GM18951 (cell line): ENCODE data around the gene MAG.

Source experiments
- POLR2A ChIP-seq: IDR thresholded peaks from 4 replicates; pipeline ENCODE4 v1.6.1; 2011; ENCODE audit warnings: mild to moderate bottlenecking; ENCODE audit not compliant: insufficient read length, insufficient read depth; ENCODE audit errors: extremely low read depth
- in situ Hi-C: fragments of 300-500 bp; cut with MboI; formaldehyde crosslinking; loops from one replicate; pipeline ENCODE4 v1.12.0; 2022; ENCODE audit warnings: low sequenced_read_pairs, mixed read lengths, inconsistent platforms; ENCODE audit not compliant: unreplicated experiment

Gene MAG

DNA sequence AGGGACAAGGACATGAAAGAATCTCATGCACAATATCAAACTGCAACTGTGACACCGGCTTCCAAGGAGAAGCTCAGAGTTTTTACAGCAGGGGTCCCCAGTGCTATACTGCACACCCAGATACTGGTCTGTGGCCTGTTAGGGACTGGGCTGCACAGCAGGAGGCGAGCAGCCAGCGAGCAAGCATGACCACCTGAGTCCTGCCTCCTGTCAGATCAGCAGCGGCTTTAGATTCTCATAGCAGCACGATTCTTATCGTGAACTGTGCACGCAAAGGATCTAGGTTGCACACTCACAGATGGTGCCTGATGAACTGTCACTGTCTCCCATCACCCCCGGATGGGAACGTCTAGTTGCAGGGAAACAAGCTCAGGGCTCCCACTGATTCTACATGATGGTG is 23.9 kb downstream of the MAG start:
- no peak for TF ChIP-seq POLR2A
- in situ Hi-C loops = no loop called here

DNA sequence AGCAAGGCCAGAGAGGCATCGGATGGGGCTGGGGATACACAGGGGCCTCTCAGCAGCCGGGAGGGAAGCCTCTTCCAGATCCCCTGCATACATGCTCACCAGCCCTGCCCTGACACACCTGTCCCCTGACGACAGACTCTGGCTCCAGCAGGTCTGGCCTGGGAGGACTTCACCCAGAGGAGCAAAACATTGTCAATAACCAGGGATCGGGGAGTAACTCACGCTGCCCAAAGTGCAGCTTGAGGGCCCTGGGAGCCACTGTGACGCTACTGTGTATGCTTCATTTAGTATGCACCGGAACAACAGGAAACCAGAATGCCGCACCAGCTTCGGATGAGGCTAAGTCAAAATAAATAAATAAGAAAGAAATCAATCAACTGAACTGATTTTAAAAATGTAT is 24.6 kb downstream of the MAG start:
- in situ Hi-C loops = no loop called here
- TF ChIP-seq POLR2A = no peak

DNA sequence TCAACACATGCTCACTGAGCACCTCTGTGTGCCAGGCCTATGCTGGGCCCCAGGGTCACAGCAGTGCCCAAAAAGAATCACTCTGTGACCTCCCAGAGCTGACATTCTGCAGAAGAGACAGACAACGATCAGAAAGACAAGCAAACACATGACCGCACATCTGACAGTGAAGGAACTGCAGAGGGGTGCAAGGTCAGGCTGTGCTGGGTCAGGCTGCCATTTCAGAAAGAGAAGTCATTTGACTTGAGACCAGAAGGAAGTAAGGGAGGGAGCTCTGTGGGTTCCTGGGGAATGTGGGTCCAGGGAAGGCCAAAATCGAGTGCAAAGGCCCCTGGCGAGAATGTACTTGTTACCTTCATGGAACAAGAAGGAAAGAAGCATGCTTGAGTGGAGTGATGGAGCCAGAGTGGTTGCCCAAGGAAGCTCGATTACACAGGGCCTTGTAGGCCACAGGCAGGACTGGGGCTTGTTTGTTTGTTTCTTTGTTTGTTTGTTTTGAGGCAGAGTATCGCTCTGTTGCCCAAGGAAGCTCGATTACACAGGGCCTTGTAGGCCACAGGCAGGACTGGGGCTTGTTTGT is 25.6 kb downstream of the MAG start:
- no peak for TF ChIP-seq POLR2A
- in situ Hi-C loops = no loop called here

DNA sequence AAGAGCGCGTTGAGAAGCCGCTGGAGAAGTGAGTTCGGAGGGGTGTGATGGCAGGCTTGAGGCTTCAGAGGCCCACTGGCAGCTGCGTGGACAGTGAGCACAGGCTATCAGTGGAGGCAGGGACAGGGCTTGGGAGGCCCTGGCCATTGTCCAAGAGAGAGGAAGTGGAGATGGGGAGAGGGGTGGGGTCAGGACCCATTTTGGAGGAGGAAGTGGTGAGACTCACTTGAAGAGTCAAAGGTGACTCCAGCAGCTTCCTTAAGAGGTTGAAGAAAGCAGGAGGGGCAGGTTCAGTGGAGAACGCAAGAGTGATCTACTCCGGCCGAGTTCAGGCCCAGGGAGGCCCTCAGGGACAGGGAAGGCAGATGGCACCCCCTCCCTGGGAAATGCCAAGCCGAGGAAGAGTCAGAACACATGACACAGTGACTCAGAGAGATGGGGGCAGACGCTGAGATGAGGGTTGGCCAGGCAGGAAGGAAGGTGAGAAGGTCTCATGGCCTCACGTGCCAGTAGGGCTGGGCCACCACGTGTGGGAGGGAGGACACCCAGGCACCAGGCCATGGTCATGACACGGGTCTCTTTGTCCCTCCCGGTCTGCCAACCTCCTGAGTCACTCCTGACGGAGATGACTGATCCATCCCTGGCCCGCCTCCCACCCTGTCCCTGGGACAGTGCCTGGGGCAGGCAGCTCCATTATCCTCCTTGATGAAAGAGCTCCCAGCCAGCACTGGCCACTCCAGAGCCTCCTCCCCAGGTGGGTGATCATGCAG is 26.9 kb downstream of the MAG start:
- no peak for TF ChIP-seq POLR2A
- in situ Hi-C loops = no loop called here

DNA sequence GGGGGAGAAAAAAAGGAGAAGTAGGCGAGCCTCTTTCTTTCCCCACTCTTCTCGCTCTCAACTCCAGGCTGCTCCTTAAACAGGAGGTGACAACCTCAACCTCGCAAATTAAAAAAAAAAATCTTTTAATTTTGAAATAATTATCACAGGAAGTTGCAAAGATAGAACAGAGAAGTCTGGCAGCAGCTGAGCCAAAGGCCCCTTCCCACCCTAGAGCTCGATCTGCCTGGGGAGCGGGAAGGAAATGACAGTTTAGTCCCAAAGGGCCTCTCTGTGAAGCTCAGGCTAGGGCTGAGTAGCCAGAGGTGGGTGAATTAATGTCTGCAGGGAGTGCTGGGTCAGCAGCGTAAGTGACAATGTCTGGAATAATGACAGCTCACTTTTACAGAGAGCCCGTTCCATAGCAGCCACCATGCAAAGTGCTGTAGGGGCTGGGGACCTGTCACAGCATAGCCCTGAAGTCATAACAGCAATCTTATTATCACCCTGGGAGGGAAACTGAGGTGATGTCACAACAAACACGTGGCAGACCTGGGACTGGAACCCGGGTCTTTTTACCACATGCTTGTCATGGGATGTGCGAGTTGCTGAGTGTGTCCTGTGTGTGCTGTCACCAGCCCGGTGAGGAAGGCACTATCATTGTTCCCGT is 28.2 kb downstream of the MAG start:
- in situ Hi-C loops = no loop called here
- TF ChIP-seq POLR2A = no peak

DNA sequence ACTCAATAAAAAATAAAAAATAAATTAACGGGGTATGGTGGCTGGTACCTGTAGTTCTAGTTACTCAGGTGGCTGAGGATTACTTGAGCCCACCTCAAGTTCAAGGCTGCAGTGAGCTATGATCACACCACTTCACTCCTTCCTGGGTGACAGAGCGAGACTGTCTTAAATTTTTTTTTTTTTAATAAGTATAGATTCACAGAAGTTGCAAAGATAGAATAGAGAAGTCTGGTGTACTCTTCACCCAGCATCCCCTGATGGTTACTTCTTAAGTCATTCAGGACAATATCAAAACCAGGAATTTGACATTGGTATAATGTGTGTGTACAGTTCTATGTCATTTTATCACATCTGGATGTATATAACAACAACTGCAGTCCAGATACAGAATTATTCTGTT is 29.3 kb downstream of the MAG start:
- TF ChIP-seq POLR2A = no peak
- in situ Hi-C loops = no loop called here

DNA sequence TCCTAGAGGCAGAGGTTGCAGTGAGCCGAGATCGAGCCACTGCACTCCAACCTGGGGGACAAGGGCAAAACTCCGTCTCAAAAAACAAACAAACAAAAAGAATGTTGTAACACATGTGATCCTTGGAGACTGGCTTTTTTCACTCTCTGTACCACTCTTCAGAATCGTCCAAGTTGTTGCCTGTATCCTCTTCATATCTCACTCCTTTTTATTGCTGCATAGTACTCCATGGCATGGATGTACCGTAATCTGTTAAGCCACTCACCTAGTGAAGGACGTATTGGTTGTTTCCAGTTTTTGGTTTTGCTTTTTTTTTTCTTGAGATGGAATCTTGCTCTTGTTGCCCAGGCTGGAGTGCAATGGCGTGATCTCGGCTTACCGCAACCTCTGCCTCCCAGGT is 30.1 kb downstream of the MAG start:
- no peak for TF ChIP-seq POLR2A
- in situ Hi-C loops = no loop called here

DNA sequence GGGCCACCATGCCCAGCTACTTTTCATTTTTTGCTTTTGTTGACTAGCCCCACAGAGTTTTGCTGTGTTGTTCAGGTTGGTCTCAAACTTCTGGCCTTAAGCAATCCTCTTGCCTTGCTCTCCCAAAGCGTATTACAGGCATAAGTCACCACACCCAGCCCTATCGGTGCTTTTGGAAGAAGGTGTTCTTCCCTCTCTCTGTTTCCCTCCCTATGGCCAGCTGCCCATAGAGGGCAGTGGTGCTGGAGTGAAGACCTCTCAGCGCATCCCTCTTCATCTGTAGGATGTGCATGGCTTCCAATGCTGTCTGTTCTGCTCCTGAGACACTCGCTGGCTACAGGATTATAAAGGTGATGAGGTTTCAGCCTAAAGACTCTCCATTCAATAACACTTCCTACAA is 35.7 kb downstream of the MAG start:
- in situ Hi-C loops = no loop called here
- TF ChIP-seq POLR2A = no peak

DNA sequence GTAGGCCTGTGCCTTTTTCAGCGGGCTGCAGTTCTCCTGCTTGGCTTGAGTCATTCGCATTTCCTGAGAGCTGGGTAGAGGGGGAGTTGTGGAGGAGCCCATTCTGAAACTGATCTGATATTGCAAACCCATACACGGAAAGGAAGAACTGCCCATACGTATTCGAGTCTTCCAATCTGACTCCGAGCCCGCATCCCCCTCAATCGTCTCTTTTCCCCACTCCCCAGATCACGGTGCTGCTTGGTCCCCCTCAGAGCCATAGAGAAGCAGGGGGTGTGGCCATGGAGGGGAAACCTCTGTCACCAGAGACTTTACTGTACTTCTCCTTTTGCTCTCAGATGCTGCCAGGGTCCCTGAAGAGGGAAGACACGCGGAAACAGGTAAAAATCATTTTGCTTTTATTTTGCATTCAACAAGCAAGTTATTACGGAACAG is 36.9 kb downstream of the MAG start, which contains the start of gene CD22:
Gene CD22, plus strand, starts transcription at position 337 of the 435 bp plus-strand sequence. CDS start 2,854 bp downstream, outside the sequence.
- TF ChIP-seq POLR2A = peak; percentile 78

DNA sequence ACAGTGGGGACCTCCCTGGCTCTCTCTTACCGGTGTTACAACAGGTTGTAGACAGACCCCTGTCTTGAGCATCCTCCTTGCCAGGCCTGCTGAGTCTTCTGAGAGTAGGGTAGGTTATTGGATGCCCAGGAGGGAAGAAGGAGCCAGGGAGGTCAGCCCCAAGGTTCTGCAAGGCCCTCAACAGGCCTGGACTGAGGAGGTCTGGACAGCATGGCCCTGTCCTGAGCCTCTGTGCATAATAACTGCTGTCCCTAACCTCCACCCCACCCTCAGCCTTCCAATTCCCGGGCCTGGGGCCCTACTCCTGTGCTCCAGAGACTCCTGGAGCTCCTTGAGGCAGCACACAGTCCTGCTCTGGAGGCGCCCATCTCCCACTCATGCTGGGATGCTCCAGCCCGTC is 37.4 kb downstream of the MAG start:
- TF ChIP-seq POLR2A = peak; percentile 19
- in situ Hi-C loops = no loop called here

More for the DNA sequence above, 36.9 kb downstream of the MAG start, which contains the start of gene CD22:
- in situ Hi-C loops = no loop called here

DNA sequence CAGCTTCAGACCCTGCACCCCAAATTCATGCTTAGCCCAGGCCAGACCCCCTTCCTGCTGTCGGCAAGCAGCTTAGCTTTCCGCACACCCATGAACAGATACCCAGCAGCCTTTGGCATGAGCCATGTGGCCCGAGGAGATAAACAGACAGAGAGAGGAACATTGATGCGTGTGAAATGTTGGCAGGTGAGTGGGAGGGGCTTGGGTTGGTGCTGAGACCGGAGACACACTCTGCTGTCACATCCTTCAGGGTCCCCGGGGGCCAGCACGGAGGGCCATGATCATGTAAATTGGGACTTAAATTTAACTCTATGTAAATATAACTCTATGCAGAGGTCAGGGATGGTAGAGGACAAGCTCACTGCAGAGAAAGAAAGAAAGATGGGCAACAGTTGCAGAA is 38.5 kb downstream of the MAG start:
- in situ Hi-C loops = no loop called here
- peak; percentile 57 for TF ChIP-seq POLR2A

DNA sequence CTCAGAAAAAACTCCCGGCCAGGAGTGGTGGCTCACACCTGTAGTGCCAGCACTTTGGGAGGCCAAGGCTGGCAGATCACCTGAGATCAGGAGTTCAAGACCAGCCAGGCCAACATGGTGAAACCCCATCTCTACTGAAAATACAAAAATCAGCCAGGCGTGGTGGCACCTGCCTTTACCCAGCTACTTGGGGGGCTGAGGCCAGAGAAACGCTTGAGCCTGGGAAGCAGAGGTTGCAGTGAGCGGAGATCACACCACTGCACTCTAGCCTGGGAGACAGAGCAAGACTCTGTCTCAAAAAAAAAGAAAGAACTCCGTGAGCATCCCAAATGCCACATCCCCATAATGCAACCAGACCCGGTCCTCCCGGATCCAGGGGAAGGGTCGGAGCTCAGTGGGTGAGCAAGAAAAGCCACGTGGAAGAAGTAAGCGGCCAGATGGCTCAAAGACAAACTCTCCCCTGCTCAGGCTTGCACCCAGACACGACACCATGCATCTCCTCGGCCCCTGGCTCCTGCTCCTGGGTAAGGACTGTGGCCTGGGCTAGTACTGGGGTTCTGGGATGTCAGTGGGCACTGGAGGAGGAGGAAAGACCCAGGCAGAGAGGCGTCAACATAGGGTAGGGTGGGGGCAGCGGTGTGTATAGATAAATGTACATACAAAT is 39.7 kb downstream of the MAG start:
- peak; percentile 19 for TF ChIP-seq POLR2A

DNA sequence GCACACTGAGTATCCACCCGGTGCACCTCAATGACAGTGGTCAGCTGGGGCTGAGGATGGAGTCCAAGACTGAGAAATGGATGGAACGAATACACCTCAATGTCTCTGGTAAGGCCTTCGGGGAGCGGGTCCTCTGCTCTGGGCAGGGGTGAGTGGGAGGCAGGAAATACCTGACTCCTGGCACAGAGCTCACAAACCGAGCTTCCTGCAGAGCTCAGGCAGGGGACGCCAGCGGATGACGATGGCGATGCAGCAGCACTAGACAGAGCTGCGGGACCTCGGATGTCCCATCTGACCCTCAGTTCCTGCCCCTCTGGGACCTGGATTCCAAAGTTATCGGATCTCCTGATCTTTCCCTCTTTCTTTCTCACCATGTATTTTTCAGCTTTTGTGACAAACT is 40.9 kb downstream of the MAG start:
- in situ Hi-C loops = no loop called here
- TF ChIP-seq POLR2A = peak; percentile 61

More for the DNA sequence above, 39.7 kb downstream of the MAG start:
- in situ Hi-C loops = no loop called here
